Gastrocnemius medialis (tissue), 4 donors: ENCODE data around the gene SYF2. TPM values are rescaled to one million over a fixed set of nuclear protein-coding genes. Genes with fewer than 3 reads are reported as not detected.

Experiments
- ATAC-seq, 2 donors: fragments of 150-250 bp; one replicate each; pipeline ENCODE4 v1.9.1; 2016
- DNase-seq, 2 donors: peaks; one replicate each; pipeline ENCODE4 v3.0.0-alpha.2; 2019
- H3K27ac ChIP-seq, 4 donors: fragments of 200-600 bp; sonication (generic); 1 replicate in 1 of 4; 2 replicates in 3 of 4; pipeline ENCODE4 v1.5.1; 2016 to 2018; ENCODE audit warnings: mild to moderate bottlenecking in 2 of 4, moderate library complexity in 1 of 4
- H3K27me3 ChIP-seq, 3 donors: fragments of 200-600 bp; sonication (generic) in 2 of 3; 1 replicate in 1 of 3; 2 replicates in 2 of 3; pipeline versions ENCODE4 v1.5.1 to v1.6.0; 2016 to 2019; ENCODE audit warnings: mild to moderate bottlenecking in 1 of 3, moderate library complexity in 1 of 3
- H3K36me3 ChIP-seq, 2 donors: fragments of 200-600 bp; sonication (generic) in 1 of 2; one replicate each; pipeline ENCODE4 v1.5.1; 2017 to 2018
- H3K4me1 ChIP-seq, 2 donors: fragments of 200-600 bp; sonication (generic) in 1 of 2; one replicate each; pipeline ENCODE4 v1.5.1; 2016 to 2017; ENCODE audit warnings: mild to moderate bottlenecking in 2 of 2
- H3K4me3 ChIP-seq, 4 donors: fragments of 200-600 bp; sonication (generic) in 3 of 4; 1 replicate in 1 of 4; 2 replicates in 3 of 4; pipeline ENCODE4 v1.5.1; 2016 to 2019; ENCODE audit warnings: mild to moderate bottlenecking in 2 of 4
- H3K9me3 ChIP-seq, 3 donors: fragments of 200-600 bp; sonication (generic) in 2 of 3; 1 replicate in 1 of 3; 2 replicates in 2 of 3; pipeline ENCODE4 v1.5.1; 2016 to 2019
- CTCF ChIP-seq, 5 experiments: fragments of 450-650 bp in 3 of 5; fragments of 200-600 bp in 2 of 5; sonication (generic) in 2 of 5; IDR thresholded peaks in 4 of 5; conservative IDR thresholded peaks in 1 of 5; 1 replicate in 4 of 5; 2 replicates in 1 of 5; pipeline ENCODE4 v1.5.1; 2016 to 2019; ENCODE audit warnings: antibody characterized with exemption in 5 of 5, mild to moderate bottlenecking in 3 of 5, moderate library complexity in 3 of 5
- POLR2A ChIP-seq, 2 donors: fragments of 450-650 bp; IDR thresholded peaks; one replicate each; pipeline ENCODE4 v1.6.1; 2017; ENCODE audit warnings: antibody characterized with exemption in 2 of 2, mild to moderate bottlenecking in 2 of 2, moderate library complexity in 2 of 2
- in situ Hi-C, 4 donors: fragments of 200-750 bp; cut with MboI; loops; one replicate each; pipeline versions ENCODE4 v1.15.0 to v1.8.0; 2017; ENCODE audit warnings: low sequenced_read_pairs in 4 of 4
- intact Hi-C: fragments of 100-400 bp; cut with DNase I; formaldehyde crosslinking; loops from one replicate; pipeline ENCODE4 v1.15.1; 2023; ENCODE audit warnings: low total_unique reads
- total RNA-seq, 4 donors: library from RNA; depleted of rRNA; stranded (reverse); fragments of >200 nt; gene quantifications; one replicate each; pipeline versions ENCODE4 v1.1.0 to v1.2.3, GENCODE V29; 2016

Gene SYF2
- total RNA-seq, 4 donors from 2014 or later = 49.1 to 67.4 (median 58.3) TPM

- no peak for DNase-seq
- Histone ChIP-seq H3K9me3 (no peaks in the 10 kb centered on the region), H3K27me3 (peaks cover 0 to 15% (median 0%) of the 10 kb centered on the region in 3 donors), H3K27ac (no peak overlapping the region), H3K4me3 (no peak overlapping the region), H3K36me3 (no peaks in the 10 kb centered on the region), H3K4me1 (no peaks in the 10 kb centered on the region)
- no peak for ATAC-seq
- no peak for TF ChIP-seq CTCF (IDR thresholded peaks at IDR 0.05 in 4 of 5, conservative IDR thresholded peaks at IDR 0.05 in 1 of 5)
- TF ChIP-seq POLR2A (IDR thresholded peaks at IDR 0.05) = no peak
- intact Hi-C loops = loop anchor here (10.0 kb wide), 1 partner anchor 275 kb away; the partner anchor contains the start of gene RUNX3
- in situ Hi-C loops = loop anchor here in 3 of 4 donors (10.0 to 25.0 kb wide), 3 partner anchors 355 to 547 kb away; no protein-coding TSS in a partner anchor
These were observed 22.8 kb downstream of the SYF2 start for GRCh38 chr1:25209516-25209915.

GRCh38 chr1:25208561-25209222 is 23.6 kb downstream of the SYF2 start:
- no peaks in the 10 kb centered on the region for H3K9me3 ChIP-seq
- in situ Hi-C loops = loop anchor here in 3 of 4 donors (10.0 to 25.0 kb wide), 3 partner anchors 354 to 546 kb away; no protein-coding TSS in a partner anchor
- no peaks in the 10 kb centered on the region for H3K36me3 ChIP-seq
- no peak for TF ChIP-seq POLR2A (IDR thresholded peaks at IDR 0.05)
- TF ChIP-seq CTCF (IDR thresholded peaks at IDR 0.05 in 4 of 5, conservative IDR thresholded peaks at IDR 0.05 in 1 of 5) = no peak
- no peak overlapping the region for H3K4me3 ChIP-seq
- H3K4me1 ChIP-seq = no peaks in the 10 kb centered on the region
- no peak for DNase-seq
- peaks cover 0 to 15% (median 0%) of the 10 kb centered on the region in 3 donors for H3K27me3 ChIP-seq
- ATAC-seq = no peak
- H3K27ac ChIP-seq = no peak overlapping the region
- intact Hi-C loops = loop anchor here (10.0 kb wide), 1 partner anchor 274 kb away; the partner anchor contains the start of gene RUNX3

- Histone ChIP-seq H3K4me1 (no peaks in the 10 kb centered on the region), H3K9me3 (no peaks in the 10 kb centered on the region), H3K4me3 (no peak overlapping the region), H3K27ac (no peak overlapping the region), H3K27me3 (peaks cover 0 to 15% (median 0%) of the 10 kb centered on the region in 3 donors), H3K36me3 (no peaks in the 10 kb centered on the region)
- intact Hi-C loops (loop anchor here (10.0 kb wide), 1 partner anchor 273 kb away; the partner anchor contains the start of gene RUNX3), in situ Hi-C loops (loop anchor here in 3 of 4 donors (10.0 to 25.0 kb wide), 3 partner anchors 353 to 546 kb away; no protein-coding TSS in a partner anchor)
- TF ChIP-seq POLR2A (IDR thresholded peaks at IDR 0.05) (no peak), CTCF (IDR thresholded peaks at IDR 0.05 in 4 of 5, conservative IDR thresholded peaks at IDR 0.05 in 1 of 5) (no peak)
- ATAC-seq (no peak), DNase-seq (no peak)
These were observed 24.2 kb downstream of the SYF2 start for GRCh38 chr1:25208092-25208491.

- intact Hi-C loops (loop anchor here (10.0 kb wide), 1 partner anchor 271 kb away; the partner anchor contains the start of gene RUNX3), in situ Hi-C loops (loop anchor here in 3 of 4 donors (10.0 to 25.0 kb wide), 3 partner anchors 351 to 544 kb away; no protein-coding TSS in a partner anchor)
- Histone ChIP-seq H3K27me3 (peaks cover 0 to 14% (median 0%) of the 10 kb centered on the region in 3 donors), H3K4me1 (no peaks in the 10 kb centered on the region), H3K36me3 (no peaks in the 10 kb centered on the region), H3K4me3 (no peak overlapping the region), H3K9me3 (no peaks in the 10 kb centered on the region), H3K27ac (no peak overlapping the region)
- ATAC-seq = no peak
- no peak for DNase-seq
- TF ChIP-seq POLR2A (IDR thresholded peaks at IDR 0.05) = no peak
- no peak for TF ChIP-seq CTCF (IDR thresholded peaks at IDR 0.05 in 4 of 5, conservative IDR thresholded peaks at IDR 0.05 in 1 of 5)
These were observed 26.1 kb downstream of the SYF2 start for GRCh38 chr1:25206201-25206600.
